ENCODE measurements around the gene LRBA.
"Not testable (repeated sequence)": the region's sequence is repeated elsewhere in the genome, so short reads cannot be mapped to it uniquely, and the experiment has no call there.

Gene LRBA, protein sequence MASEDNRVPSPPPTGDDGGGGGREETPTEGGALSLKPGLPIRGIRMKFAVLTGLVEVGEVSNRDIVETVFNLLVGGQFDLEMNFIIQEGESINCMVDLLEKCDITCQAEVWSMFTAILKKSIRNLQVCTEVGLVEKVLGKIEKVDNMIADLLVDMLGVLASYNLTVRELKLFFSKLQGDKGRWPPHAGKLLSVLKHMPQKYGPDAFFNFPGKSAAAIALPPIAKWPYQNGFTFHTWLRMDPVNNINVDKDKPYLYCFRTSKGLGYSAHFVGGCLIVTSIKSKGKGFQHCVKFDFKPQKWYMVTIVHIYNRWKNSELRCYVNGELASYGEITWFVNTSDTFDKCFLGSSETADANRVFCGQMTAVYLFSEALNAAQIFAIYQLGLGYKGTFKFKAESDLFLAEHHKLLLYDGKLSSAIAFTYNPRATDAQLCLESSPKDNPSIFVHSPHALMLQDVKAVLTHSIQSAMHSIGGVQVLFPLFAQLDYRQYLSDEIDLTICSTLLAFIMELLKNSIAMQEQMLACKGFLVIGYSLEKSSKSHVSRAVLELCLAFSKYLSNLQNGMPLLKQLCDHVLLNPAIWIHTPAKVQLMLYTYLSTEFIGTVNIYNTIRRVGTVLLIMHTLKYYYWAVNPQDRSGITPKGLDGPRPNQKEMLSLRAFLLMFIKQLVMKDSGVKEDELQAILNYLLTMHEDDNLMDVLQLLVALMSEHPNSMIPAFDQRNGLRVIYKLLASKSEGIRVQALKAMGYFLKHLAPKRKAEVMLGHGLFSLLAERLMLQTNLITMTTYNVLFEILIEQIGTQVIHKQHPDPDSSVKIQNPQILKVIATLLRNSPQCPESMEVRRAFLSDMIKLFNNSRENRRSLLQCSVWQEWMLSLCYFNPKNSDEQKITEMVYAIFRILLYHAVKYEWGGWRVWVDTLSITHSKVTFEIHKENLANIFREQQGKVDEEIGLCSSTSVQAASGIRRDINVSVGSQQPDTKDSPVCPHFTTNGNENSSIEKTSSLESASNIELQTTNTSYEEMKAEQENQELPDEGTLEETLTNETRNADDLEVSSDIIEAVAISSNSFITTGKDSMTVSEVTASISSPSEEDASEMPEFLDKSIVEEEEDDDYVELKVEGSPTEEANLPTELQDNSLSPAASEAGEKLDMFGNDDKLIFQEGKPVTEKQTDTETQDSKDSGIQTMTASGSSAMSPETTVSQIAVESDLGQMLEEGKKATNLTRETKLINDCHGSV (N-terminal part only)

GRCh38 chr4:151014521-151015458 lies at the start of gene LRBA:
Gene LRBA (minus strand): TSS chr4:151015284. CDS start chr4:151014642, 642 bp downstream.
- peak; percentile 72 to 73 for DNase-seq (ENCODE audit: low read depth in 2 of 2)

DNA sequence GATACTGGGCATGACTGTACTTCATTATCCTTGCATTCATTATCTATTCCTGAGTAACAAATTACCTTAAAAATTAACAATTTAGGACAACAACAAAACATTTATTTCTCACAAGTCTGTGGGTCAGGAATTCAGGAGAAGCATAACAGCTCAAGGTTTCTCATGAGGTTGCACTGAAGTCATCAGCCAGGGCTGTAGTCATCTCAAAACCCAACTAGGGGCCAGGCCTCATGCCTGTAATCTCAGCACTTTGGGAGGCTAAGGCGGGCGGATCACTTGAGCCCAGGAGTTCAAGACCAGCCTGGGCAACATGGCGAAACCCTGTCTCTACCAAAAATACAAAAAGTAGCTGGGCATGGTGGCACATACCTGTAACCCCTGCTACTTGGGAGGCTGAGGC lies 48.1 kb upstream of the LRBA start:
- DNase-seq (ENCODE audit: low read depth in 2 of 2) = not testable (repeated sequence)

DNA sequence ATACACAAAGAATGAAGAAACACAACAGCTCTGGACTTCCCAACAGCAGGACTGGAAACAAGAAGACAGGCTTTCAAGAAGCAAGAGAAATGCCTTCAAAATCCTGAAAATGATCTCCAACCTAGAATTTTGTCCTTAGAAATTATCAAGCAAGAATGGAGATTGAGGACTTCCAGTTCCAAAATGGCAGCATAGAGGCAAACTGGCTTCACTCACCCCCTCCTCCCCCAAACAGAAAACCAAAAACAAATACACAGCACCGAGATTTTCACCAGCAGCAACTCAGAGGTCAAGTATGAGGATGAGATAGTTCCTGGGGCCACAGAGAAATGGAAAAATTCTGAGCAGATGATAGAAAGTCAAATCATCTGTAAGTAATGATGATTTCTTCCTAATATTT lies 40.5 kb upstream of the LRBA start:
- no peak for DNase-seq (ENCODE audit: low read depth in 2 of 2)

DNA sequence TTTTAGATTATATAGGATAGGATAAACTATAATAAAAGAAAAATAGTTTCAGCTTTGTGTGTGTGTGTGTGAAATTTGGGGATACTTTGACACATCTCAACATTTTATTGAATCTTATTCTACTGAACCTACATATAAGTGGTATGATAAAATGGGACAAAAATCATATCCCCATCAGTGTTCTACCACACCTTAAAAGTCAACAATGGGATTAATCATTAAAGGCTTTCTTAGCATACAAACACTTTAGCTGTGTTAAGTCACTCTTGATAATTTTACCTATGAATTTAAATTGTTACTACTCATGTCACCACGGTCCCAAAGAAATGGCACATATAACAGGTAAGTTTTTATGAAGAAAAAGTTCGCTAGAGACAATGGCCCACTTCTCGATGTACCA lies 37.7 kb upstream of the LRBA start:
- DNase-seq (ENCODE audit: low read depth in 2 of 2) = no peak

DNA sequence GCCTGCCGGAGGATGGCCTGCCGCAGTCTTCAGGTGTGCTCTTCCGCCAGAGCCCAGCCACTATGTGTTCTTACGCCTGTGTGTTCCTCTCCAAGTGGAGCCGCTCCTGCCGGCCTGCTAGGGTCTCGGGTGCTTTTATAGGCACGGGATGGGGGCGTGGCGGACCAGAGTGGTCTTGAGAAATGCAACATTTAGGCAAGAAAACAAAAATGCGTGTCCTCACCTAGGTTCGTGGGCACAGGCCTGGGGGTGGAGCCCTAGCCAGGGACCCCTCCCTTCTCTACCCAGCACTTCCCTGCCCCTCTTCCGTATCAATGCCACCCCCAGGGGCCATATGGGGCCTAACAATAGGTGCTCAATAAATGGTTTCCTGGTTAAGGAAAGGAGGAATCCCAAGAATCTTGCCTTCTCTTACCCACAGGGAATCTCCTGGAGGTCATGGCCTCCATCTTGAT lies 34.4 kb upstream of the LRBA start:
- DNase-seq (ENCODE audit: low read depth in 2 of 2) = no peak

DNA sequence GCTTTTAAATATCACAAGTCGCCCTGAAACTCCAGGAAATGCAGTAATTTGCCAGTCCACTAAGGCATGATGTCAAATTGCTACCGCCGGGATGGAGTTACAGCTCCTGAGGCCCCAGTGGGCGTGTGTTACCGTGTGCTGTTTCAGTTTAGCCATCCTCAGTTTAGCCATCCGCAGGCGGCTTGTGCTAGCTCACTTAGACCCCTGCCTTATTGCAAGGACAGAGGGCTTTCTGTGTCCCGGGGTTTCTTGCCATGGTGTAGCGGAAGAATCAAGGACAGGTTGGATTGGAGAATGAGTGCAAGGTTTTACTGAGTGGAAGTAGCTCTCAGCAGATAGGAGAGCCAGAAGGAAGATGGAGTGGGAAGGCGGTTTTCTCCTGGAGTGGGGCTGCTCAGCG lies 33.8 kb upstream of the LRBA start:
- DNase-seq (ENCODE audit: low read depth in 2 of 2) = no peak

GRCh38 chr4:151046609-151047008 lies 31.5 kb upstream of the LRBA start:
- no peak for DNase-seq (ENCODE audit: low read depth in 2 of 2)

DNA sequence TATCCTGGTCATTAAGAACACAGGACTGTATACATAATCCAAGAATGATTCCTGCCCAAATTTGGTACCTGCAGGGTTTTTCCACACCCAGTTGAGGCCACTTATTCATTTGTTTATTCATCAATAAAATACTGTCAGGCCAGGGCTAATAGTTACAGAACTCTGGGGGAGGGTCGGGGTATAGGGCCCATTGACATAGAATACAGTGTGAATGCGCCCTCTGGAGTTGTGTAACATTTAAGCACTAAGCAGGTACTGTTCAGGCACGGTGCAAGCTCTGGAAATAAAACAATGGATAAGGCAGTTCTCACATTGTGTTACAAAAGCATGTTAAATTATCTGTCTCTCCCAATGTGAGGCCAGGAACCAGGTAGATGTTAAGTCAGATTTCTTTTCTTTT lies 30.8 kb upstream of the LRBA start:
- DNase-seq (ENCODE audit: low read depth in 2 of 2) = no peak

DNA sequence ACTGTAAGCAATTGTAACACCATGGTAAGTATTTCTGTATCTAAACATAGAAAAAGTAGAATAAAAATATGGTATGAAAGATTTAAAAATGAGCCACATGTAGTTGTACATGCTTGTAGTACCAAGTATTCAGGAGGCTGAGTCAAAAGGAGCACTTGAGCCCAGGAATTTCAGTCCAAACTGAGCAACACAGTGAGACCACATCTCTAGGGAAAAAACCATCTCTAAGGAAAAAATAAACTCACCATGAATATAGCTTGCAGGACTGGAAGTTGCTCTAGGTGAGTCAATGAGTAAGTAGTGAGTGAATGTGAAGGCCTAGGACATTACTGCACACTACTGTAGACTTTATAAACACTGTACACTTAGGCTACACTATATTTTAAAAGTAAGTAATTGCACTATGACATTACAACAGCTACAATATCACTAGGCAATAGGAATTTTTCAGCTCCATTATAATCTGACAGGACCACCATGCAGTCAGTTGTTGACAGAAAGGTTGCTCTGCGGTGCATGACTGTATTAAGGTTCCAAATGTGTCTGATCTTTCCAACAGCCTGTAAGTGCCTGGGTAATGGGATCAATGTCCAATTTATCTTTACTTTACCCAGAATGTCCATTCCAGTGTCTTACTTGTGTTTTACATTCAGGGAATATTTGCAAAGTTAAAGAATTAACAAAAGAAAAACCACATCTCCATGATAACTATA lies 28.9 kb upstream of the LRBA start:
- no peak for DNase-seq (ENCODE audit: low read depth in 2 of 2)

DNA sequence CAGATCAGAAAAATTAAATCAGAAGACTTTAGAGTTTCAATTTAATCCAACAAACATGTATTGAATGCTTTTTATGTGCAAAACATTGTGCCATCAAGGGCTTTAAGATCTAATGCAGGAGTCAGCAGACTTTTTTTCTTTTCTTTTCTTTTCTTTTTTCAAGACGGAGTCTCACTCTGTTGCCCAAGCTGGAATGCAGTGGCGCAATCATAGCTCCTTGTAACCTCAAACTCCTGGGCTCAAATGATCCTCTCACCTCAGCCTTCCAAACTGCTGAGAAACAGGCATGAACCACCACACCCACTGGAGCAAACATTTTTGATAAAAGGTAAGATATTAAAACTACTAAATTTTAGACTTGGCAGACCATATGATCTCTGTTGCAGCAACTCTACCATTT lies 24.6 kb upstream of the LRBA start:
- no peak for DNase-seq (ENCODE audit: low read depth in 2 of 2)

DNA sequence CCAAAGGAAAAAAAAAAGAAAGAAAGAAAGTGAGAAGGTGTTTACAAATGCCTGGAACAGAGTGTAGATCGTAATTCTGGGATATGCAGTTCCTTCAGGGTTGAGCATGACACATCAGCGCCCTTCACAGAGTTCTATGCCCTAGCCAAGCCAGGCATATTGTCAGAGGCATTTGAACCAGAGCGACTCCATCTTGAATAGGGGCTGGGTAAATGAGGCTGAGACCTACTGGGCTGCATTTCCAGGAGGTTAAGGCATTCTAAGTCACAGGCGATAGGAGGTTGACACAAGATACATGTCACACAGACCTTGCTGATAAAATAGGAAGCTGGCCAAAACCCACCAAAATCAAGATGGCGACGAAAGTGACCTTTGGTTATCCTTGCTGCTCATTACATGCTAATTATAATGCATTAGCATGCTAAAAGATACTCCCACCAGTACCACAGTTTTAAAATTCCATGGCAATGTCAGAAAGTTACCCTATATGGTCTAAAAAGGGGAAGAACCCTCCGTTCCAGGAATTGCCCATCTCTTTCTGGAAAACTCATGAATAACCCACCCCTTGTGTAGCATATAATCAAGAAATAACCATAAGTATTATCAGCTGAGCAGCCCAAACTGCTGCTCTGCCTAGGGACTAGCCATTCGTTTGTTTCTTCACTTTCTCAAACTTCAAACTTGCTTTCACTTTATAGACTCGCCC lies 23.5 kb upstream of the LRBA start:
- no peak for DNase-seq (ENCODE audit: low read depth in 2 of 2)

DNA sequence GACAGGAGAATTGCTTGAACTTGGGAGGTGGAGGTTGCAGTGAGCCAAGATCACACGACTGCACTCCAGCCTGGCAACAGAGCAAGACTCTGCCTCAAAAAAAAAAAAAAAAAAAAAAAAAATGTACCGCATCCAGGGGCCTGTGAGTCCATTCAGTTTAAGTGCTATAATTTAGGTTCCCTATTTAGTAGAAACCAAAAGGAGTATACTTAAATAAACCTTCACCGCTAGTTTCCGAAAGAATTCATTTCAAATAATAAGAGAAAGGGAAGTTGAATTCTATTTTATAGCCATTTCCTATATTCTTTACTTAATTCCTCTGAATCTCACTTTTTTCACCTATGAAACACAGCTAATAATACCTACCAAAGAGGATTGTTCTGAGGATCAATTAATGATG lies 20.8 kb upstream of the LRBA start:
- no peak for DNase-seq (ENCODE audit: low read depth in 2 of 2)

GRCh38 chr4:151035328-151035727 lies 20.2 kb upstream of the LRBA start:
- no peak for DNase-seq (ENCODE audit: low read depth in 2 of 2)

GRCh38 chr4:151034829-151035228 lies 19.7 kb upstream of the LRBA start:
- DNase-seq (ENCODE audit: low read depth in 2 of 2) = no peak

GRCh38 chr4:151031831-151032605 lies 16.9 kb upstream of the LRBA start:
- DNase-seq (ENCODE audit: low read depth in 2 of 2) = peak in 1 of 2 donors; percentile 15

DNA sequence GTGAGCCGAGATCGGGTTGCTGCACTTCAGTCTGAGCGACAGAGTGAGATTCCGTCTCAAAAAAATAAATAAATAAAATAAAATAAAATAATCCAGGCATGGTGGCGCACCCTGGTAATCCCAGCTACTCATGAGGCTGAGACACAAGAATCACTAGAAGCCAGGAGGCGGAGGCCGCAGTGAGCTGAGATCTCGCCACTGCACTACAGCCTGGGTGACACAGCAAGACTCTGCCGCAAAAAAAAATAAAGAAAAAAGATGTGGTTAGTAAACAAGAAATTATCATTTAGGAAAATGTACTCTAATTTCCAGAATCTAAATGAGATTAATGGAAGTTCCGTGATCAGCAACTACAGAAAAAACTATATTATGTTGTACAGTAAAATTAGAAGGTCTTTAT lies 14.5 kb upstream of the LRBA start:
- peak in 1 of 2 donors; percentile 27 for DNase-seq (ENCODE audit: low read depth in 2 of 2)

DNA sequence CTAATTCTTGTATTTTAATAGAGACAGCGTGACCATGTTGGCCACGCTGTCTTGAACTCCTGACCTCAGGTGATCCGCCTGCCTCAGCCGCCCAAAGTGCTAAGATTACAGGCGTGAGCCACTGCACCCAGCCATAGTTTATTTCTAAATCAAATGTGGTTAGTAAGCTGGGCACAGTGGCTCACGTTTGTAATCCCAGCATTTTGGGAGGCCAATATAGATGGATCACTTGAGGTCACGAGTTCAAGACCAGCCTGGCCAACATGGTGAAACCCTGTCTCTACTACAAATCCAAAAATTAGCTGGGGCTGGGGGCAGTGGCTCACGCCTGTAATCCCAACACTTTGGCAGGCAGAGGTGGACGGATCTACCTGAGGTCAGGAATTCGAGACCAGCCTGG lies 13.9 kb upstream of the LRBA start:
- not testable (repeated sequence) for DNase-seq (ENCODE audit: low read depth in 2 of 2)

DNA sequence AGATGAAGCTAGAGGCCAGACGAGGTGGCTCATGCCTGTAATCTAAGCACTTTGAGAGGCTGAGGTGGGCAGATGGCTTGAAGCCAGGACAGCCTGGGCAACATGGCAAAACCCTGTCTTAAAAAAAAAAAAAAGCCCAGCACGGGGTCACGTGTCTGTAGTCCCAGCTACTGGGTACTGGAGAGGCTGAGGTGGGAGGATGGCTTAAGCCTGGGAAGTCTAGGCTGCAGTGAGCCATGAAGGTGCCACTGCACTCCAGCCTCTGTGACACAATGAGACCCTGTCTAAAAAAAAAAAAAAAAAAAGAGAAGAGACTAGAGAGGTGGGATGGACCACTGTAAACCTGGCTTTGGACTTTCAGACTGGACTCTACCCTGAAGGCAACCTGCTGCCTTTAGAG lies 10.7 kb upstream of the LRBA start:
- DNase-seq (ENCODE audit: low read depth in 2 of 2) = no peak

DNA sequence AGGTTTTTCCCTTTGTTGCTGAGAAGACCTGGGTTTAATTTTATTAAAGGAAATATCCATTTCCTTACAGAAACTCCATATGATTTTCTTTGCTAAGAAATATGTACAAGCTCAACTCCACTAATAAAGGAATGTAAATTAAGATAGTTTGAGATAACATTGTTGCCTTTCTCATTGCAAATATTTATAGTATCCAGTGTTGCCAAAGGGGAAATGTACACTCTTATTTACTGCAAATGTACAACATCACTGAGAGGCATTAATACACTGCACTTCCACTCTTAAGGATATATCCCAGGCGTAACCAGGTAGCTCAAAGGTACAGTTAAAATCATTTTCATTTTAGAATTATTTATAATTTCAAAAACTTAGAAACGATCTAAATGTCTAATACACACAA lies 7.5 kb upstream of the LRBA start:
- DNase-seq (ENCODE audit: low read depth in 2 of 2) = no peak
